Panc1 (cell line): ENCODE data around the gene COL13A1.

Experiments
- POLR2AphosphoS5 ChIP-seq: IDR thresholded peaks from 2 replicates; pipeline ENCODE4 v1.6.1; 2012; ENCODE audit warnings: mild to moderate bottlenecking, low read depth, low read length, moderate library complexity
- TCF7L2 ChIP-seq: IDR thresholded peaks from 2 replicates; pipeline ENCODE4 v1.6.1; 2011; ENCODE audit warnings: mild to moderate bottlenecking, low read depth, low read length, inconsistent platforms
- TF ChIP-seq, protein P1 (sequence below): fragments of 450-650 bp; IDR thresholded peaks from 2 replicates; pipeline ENCODE4 v1.5.1; 2017; ENCODE audit warnings: mild to moderate bottlenecking
- TF ChIP-seq, protein P2 (sequence below), 2 experiments: IDR thresholded peaks; 2 replicates each; pipeline ENCODE4 v1.6.1; 2011 to 2012; ENCODE audit warnings: low read depth in 2 of 2, control low read depth in 1 of 2, low read length in 1 of 2, mild to moderate bottlenecking in 1 of 2, moderate library complexity in 1 of 2; ENCODE audit not compliant: insufficient read depth in 1 of 2

DNA sequence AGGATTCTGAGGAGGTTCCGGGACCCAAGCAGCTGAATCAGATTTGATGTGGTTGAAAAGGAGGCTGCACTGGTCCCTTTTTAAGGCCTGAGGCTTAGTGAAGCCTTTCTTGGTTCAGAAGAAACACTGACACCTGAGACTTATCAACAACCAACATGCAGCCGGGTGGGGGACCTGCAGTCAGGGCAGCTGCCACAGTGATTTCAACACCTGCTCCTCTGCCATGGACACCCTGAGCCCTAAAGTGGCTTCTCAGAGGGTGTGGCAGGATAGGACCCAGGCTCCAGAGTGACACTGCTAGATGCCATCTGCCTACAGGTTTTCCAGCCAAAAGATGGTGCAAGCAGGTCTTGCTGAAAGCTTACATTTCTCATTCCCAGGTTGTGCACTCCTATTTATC, 99.3 kb downstream of the COL13A1 start:
- TF ChIP-seq, protein P1, sequence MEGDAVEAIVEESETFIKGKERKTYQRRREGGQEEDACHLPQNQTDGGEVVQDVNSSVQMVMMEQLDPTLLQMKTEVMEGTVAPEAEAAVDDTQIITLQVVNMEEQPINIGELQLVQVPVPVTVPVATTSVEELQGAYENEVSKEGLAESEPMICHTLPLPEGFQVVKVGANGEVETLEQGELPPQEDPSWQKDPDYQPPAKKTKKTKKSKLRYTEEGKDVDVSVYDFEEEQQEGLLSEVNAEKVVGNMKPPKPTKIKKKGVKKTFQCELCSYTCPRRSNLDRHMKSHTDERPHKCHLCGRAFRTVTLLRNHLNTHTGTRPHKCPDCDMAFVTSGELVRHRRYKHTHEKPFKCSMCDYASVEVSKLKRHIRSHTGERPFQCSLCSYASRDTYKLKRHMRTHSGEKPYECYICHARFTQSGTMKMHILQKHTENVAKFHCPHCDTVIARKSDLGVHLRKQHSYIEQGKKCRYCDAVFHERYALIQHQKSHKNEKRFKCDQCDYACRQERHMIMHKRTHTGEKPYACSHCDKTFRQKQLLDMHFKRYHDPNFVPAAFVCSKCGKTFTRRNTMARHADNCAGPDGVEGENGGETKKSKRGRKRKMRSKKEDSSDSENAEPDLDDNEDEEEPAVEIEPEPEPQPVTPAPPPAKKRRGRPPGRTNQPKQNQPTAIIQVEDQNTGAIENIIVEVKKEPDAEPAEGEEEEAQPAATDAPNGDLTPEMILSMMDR = no peak
- TF ChIP-seq POLR2AphosphoS5 = no peak
- no peak for TF ChIP-seq TCF7L2
- TF ChIP-seq, protein P2, sequence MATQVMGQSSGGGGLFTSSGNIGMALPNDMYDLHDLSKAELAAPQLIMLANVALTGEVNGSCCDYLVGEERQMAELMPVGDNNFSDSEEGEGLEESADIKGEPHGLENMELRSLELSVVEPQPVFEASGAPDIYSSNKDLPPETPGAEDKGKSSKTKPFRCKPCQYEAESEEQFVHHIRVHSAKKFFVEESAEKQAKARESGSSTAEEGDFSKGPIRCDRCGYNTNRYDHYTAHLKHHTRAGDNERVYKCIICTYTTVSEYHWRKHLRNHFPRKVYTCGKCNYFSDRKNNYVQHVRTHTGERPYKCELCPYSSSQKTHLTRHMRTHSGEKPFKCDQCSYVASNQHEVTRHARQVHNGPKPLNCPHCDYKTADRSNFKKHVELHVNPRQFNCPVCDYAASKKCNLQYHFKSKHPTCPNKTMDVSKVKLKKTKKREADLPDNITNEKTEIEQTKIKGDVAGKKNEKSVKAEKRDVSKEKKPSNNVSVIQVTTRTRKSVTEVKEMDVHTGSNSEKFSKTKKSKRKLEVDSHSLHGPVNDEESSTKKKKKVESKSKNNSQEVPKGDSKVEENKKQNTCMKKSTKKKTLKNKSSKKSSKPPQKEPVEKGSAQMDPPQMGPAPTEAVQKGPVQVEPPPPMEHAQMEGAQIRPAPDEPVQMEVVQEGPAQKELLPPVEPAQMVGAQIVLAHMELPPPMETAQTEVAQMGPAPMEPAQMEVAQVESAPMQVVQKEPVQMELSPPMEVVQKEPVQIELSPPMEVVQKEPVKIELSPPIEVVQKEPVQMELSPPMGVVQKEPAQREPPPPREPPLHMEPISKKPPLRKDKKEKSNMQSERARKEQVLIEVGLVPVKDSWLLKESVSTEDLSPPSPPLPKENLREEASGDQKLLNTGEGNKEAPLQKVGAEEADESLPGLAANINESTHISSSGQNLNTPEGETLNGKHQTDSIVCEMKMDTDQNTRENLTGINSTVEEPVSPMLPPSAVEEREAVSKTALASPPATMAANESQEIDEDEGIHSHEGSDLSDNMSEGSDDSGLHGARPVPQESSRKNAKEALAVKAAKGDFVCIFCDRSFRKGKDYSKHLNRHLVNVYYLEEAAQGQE (IDR thresholded peaks at IDR 0.05; ENCODE audit: insufficient read depth in 1 of 2, low read depth in 2 of 2, low read length in 1 of 2) = no peak
